ES-I3 (cell line): Measurements from ENCODE around the gene PLVAP.
A peak's percentile ranks its signal among the peaks of the same experiment; 100 is the strongest.

Source experiments
- H3K36me3 ChIP-seq: 2 replicates; pipeline ENCODE4 v1.6.1; 2013; ENCODE audit warnings: mild to moderate bottlenecking, low read length, control low read depth, moderate library complexity; ENCODE audit not compliant: insufficient read depth
- H3K4me1 ChIP-seq: 2 replicates; pipeline ENCODE4 v1.6.1; 2013; ENCODE audit warnings: mild to moderate bottlenecking, control low read depth, low read length; ENCODE audit not compliant: insufficient read depth
- H3K9ac ChIP-seq: 2 replicates; pipeline ENCODE4 v1.6.1; 2013; ENCODE audit warnings: low read depth, mild to moderate bottlenecking, low read length, moderate library complexity
- H3K9me3 ChIP-seq: 2 replicates; pipeline ENCODE4 v1.6.1; 2013; ENCODE audit warnings: mild to moderate bottlenecking, low read length, moderate library complexity; ENCODE audit not compliant: control insufficient read depth, insufficient read depth

PLVAP gene

DNA sequence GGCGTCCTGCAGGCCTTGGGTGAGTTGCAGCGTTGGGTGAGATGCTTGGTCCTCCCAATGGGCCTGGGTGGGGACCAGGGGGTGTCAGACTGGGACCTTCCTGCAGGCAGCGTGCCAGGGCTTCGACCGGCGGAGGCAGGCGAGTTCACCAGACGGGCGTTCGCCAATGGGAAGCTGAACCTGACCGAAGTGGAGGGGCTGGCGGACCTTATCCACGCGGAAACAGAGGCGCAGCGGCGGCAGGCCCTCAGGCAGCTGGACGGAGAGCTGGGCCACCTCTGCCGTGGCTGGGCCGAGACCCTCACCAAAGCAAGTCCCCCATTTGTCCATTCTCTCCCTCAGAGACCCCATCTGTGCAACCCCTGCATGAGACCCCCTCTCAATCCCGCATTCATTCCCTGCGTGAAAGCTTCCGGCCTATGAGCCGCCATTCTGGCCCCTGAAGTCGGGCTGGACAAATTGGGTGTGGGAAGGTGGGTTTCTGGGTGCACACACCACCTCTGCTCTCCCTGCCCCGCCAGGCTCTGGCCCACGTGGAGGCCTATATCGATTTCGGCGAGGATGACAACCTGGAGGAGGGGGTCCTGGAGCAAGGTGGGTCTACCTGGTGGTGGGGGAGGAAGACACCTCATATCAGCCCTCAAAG, 38.6 kb downstream of the PLVAP start:
- Histone ChIP-seq H3K4me1 (peaks cover 9% of the 10 kb centered on the region; the same call in 1 of the 2 replicates), H3K36me3 (no peaks in the 10 kb centered on the region; the same call in 1 of the 2 replicates), H3K9me3 (no peaks in the 10 kb centered on the region), H3K9ac (peak overlapping the region; percentile 80; the same call in 1 of the 2 replicates)

GRCh38 chr19:17337675-17338432, 39.3 kb downstream of the PLVAP start:
- H3K4me1 ChIP-seq, result peaks cover 9% of the 10 kb centered on the region; the same call in 1 of the 2 replicates
- H3K9me3 ChIP-seq, result no peaks in the 10 kb centered on the region
- H3K9ac ChIP-seq, result peak overlapping the region; percentile 80
- H3K36me3 ChIP-seq, result no peaks in the 10 kb centered on the region; the same call in 1 of the 2 replicates

- Histone ChIP-seq H3K4me1 (peaks cover 9% of the 10 kb centered on the region; the same call in 1 of the 2 replicates), H3K36me3 (no peaks in the 10 kb centered on the region; the same call in 1 of the 2 replicates), H3K9me3 (no peaks in the 10 kb centered on the region), H3K9ac (peak within 1 kb of the TSS; percentile 80)
These were observed 40.1 kb downstream of the PLVAP start, which contains the start of gene GTPBP3 for GRCh38 chr19:17336872-17337674. Gene GTPBP3, plus strand, starts transcription at chr19:17337553. Its CDS starts 59 bp downstream, at chr19:17337612.

DNA sequence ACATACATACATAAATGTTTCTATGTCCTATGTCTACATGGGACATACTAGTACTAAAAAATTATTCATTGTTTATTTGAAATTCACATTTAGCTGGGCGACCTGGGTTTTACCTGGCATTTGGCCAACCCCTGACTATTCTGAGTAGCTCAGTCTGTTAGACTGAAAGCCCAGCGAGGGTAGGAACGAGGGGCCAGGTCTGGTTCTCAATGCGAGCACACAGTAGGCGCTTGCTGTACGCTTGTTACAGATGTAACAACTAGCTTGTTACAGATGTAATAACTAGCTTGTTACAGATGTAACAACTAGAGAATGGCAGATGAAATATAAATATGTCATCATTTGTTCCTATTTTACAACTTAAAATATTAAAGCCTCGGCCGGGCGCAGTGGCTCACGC, 41.6 kb downstream of the PLVAP start:
- no peak overlapping the region for H3K9ac ChIP-seq
- H3K4me1 ChIP-seq, result no peaks in the 10 kb centered on the region
- H3K9me3 ChIP-seq, result no peaks in the 10 kb centered on the region
- no peaks in the 10 kb centered on the region for H3K36me3 ChIP-seq

GRCh38 chr19:17334414-17335409, 42.4 kb downstream of the PLVAP start, which contains the start of gene ANO8:
Gene ANO8, minus strand, starts transcription at chr19:17334855. Its CDS starts 185 bp downstream, at chr19:17334670.
- Histone ChIP-seq H3K4me1 (no peaks in the 10 kb centered on the region), H3K9me3 (no peaks in the 10 kb centered on the region), H3K36me3 (no peaks in the 10 kb centered on the region), H3K9ac (peak within 1 kb of the TSS; percentile 83)

GRCh38 chr19:17333611-17334413, 43.3 kb downstream of the PLVAP start:
- H3K4me1 ChIP-seq, result no peaks in the 10 kb centered on the region; the same call in 1 of the 2 replicates
- no peaks in the 10 kb centered on the region for H3K36me3 ChIP-seq
- H3K9me3 ChIP-seq, result no peaks in the 10 kb centered on the region
- H3K9ac ChIP-seq, result peak overlapping the region; percentile 83

DNA sequence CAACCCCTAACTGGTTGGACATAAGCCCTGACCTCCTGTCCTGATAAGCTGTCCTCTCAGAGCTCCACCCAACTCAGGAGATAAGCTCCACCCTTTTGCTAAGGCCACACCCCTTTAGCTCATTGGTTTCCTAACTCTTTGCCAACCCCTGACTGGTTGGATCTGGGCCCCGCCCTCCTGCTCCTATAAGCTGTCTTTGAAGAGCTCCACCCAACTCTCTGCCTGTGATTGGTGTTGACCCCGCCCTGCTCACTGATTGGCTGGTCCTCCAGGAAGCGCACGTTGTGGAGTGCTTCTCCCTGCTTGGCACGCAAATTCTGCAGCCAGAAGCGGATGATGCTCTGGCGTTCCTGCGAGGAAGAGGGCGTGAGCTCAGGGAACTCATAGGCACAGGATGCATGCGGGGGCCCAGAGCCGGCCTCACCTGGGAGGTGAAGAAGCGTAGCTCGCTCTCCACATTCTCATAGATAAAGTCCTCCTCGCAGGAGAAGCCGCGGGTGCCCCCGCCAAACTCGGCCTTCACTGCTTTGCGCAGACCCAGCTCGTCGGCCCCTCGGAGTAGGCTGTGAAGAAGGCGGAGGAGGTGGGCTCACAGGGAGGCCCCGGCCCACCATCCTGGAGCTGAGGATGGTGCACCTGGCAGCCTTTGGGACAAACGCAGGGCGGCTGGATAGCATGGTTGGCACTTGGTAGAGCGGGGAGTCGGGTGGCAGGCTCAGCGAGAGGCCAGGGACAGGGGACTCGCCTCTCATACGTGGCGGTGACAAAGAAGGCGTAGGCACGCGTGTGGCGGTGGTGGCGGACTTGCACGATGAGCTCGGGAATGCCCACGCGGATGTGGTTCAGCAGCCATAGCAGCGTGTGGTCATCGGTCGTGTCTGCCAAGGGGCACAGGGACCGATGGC, 44.2 kb downstream of the PLVAP start:
- H3K4me1 ChIP-seq, result no peaks in the 10 kb centered on the region; the same call in 1 of the 2 replicates
- H3K9me3 ChIP-seq, result no peaks in the 10 kb centered on the region
- H3K36me3 ChIP-seq, result no peaks in the 10 kb centered on the region
- H3K9ac ChIP-seq, result no peak overlapping the region

- H3K36me3 ChIP-seq, result no peaks in the 10 kb centered on the region
- H3K4me1 ChIP-seq, result no peaks in the 10 kb centered on the region; the same call in 1 of the 2 replicates
- no peaks in the 10 kb centered on the region for H3K9me3 ChIP-seq
- H3K9ac ChIP-seq, result no peak overlapping the region
These were observed 44.8 kb downstream of the PLVAP start for GRCh38 chr19:17332360-17332676.

- Histone ChIP-seq H3K9ac (no peak overlapping the region), H3K36me3 (no peaks in the 10 kb centered on the region), H3K4me1 (peaks cover 4% of the 10 kb centered on the region; the same call in 1 of the 2 replicates), H3K9me3 (no peaks in the 10 kb centered on the region)
These were observed 46.0 kb downstream of the PLVAP start for GRCh38 chr19:17331045-17331558.

DNA sequence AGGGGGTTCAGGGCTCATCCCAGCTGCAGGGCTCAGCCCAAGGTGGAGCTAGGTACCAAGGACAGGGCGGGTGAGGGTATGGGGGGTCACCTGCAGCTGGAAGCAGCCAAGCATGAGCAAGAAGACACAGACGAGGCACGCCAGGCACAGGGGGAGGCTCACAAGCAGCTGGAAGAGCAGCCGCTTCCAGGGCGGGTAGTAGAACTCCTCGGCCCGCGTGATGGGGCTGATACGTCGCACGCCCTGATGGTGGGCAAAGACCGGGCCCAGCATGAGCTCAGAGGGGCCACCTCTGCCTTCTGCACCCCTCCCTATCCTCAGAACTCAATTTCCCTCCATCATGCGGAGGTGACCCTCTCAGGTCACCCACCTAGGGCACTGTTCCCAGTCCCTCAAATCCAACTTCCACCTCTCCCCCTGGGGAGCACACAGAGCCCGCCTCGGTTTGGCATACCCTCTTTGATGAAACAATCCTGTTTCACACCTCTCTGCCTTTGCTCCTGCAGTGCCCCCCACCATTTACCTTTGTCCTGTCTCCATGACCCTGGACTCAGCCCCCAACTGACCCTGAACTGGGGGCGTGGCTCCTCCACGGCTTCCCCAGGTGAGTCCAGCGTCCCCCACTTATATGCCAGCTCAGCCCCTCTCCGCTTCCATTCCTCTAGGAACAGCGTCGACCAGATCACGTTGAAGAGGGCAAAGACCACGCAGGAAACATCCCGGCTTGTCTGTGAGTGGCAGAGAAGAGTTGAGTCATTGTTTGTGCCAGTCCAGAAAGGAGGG, 46.7 kb downstream of the PLVAP start:
- Histone ChIP-seq H3K9me3 (no peaks in the 10 kb centered on the region), H3K4me1 (peaks cover 8% of the 10 kb centered on the region; the same call in 1 of the 2 replicates), H3K9ac (no peak overlapping the region), H3K36me3 (no peaks in the 10 kb centered on the region)
